Muscle layer of duodenum (tissue), 2 donors: ENCODE data around the gene ANKH.
"Not testable (repeated sequence)": the region's sequence is repeated elsewhere in the genome, so short reads cannot be mapped to it uniquely, and the experiment has no call there.

ENCODE experiments used
- H3K27ac ChIP-seq: one replicate; pipeline ENCODE4 v1.7.0; 2013; ENCODE audit warnings: mild to moderate bottlenecking, low read length
- H3K27me3 ChIP-seq: one replicate; pipeline ENCODE4 v1.7.0; 2013; ENCODE audit warnings: low read depth, mild to moderate bottlenecking, control low read depth, low read length
- H3K36me3 ChIP-seq, 2 donors: one replicate each; pipeline ENCODE4 v1.7.0; 2013; ENCODE audit warnings: low read length in 2 of 2, control low read depth in 1 of 2, mild to moderate bottlenecking in 1 of 2; ENCODE audit not compliant: insufficient read depth in 2 of 2, control insufficient read depth in 1 of 2
- H3K4me1 ChIP-seq, 2 donors: one replicate each; pipeline ENCODE4 v1.7.0; 2013; ENCODE audit warnings: low read length in 2 of 2, mild to moderate bottlenecking in 2 of 2, control low read depth in 1 of 2, moderate library complexity in 1 of 2; ENCODE audit not compliant: insufficient read depth in 2 of 2, control insufficient read depth in 1 of 2
- H3K4me3 ChIP-seq, 2 donors: one replicate each; pipeline ENCODE4 v1.7.0; 2013; ENCODE audit warnings: low read length in 2 of 2, low read depth in 1 of 2, mild to moderate bottlenecking in 1 of 2
- H3K9me3 ChIP-seq, 2 donors: one replicate each; pipeline ENCODE4 v1.7.0; 2013; ENCODE audit warnings: low read length in 2 of 2, control low read depth in 1 of 2, mild to moderate bottlenecking in 1 of 2; ENCODE audit not compliant: control insufficient read depth in 1 of 2
- donor health status: healthy.

ANKH gene

GRCh38 chr5:14871214-14872069 is at the start of gene ANKH:
TSS of gene ANKH (minus strand) at chr5:14871778. CDS start at chr5:14871447, 331 bp downstream.
- Histone ChIP-seq H3K27ac (peak within 1 kb of the TSS; percentile 71), H3K4me1 (peaks cover 0 to 14% of the 10 kb centered on the region in 2 donors), H3K27me3 (no peaks in the 10 kb centered on the region), H3K4me3 (peak within 1 kb of the TSS; percentile 68 to 70), H3K9me3 (no peaks in the 10 kb centered on the region), H3K36me3 (no peaks in the 10 kb centered on the region)

- no peaks in the 10 kb centered on the region for H3K27me3 ChIP-seq
- no peaks in the 10 kb centered on the region for H3K36me3 ChIP-seq
- no peaks in the 10 kb centered on the region for H3K4me1 ChIP-seq
- no peak overlapping the region for H3K4me3 ChIP-seq
- H3K9me3 ChIP-seq = no peaks in the 10 kb centered on the region
- H3K27ac ChIP-seq = no peak overlapping the region
Observed at GRCh38 chr5:14920121-14920520, 48.5 kb upstream of the ANKH start.

GRCh38 chr5:14919106-14919505 is 47.5 kb upstream of the ANKH start:
- not testable (repeated sequence) for H3K4me3 ChIP-seq, H3K36me3 ChIP-seq, H3K9me3 ChIP-seq, H3K27me3 ChIP-seq, H3K4me1 ChIP-seq, H3K27ac ChIP-seq

- Histone ChIP-seq H3K4me3 (no peak overlapping the region), H3K36me3 (no peaks in the 10 kb centered on the region), H3K27me3 (no peaks in the 10 kb centered on the region), H3K4me1 (no peaks in the 10 kb centered on the region), H3K27ac (no peak overlapping the region), H3K9me3 (no peaks in the 10 kb centered on the region)
Observed at GRCh38 chr5:14917719-14918118, 46.1 kb upstream of the ANKH start.

GRCh38 chr5:14915291-14915952 is 43.8 kb upstream of the ANKH start:
- no peaks in the 10 kb centered on the region for H3K27me3 ChIP-seq
- H3K4me3 ChIP-seq = no peak overlapping the region
- no peaks in the 10 kb centered on the region for H3K4me1 ChIP-seq
- no peak overlapping the region for H3K27ac ChIP-seq
- H3K9me3 ChIP-seq = no peaks in the 10 kb centered on the region
- no peaks in the 10 kb centered on the region for H3K36me3 ChIP-seq

GRCh38 chr5:14914623-14915260 is 43.2 kb upstream of the ANKH start:
- no peaks in the 10 kb centered on the region for H3K4me1 ChIP-seq
- no peak overlapping the region for H3K4me3 ChIP-seq
- H3K36me3 ChIP-seq = no peaks in the 10 kb centered on the region
- H3K9me3 ChIP-seq = no peaks in the 10 kb centered on the region
- no peak overlapping the region for H3K27ac ChIP-seq
- H3K27me3 ChIP-seq = no peaks in the 10 kb centered on the region

GRCh38 chr5:14914193-14914592 is 42.6 kb upstream of the ANKH start:
- Histone ChIP-seq H3K27me3 (no peaks in the 10 kb centered on the region), H3K36me3 (no peaks in the 10 kb centered on the region), H3K9me3 (no peaks in the 10 kb centered on the region), H3K4me3 (no peak overlapping the region), H3K27ac (no peak overlapping the region), H3K4me1 (no peaks in the 10 kb centered on the region)

- Histone ChIP-seq H3K4me3 (no peak overlapping the region), H3K27ac (no peak overlapping the region), H3K27me3 (no peaks in the 10 kb centered on the region), H3K9me3 (no peaks in the 10 kb centered on the region), H3K4me1 (no peaks in the 10 kb centered on the region), H3K36me3 (no peaks in the 10 kb centered on the region)
Observed at GRCh38 chr5:14913096-14913495, 41.5 kb upstream of the ANKH start.

GRCh38 chr5:14912206-14912605 is 40.6 kb upstream of the ANKH start:
- Histone ChIP-seq H3K4me1 (no peaks in the 10 kb centered on the region), H3K9me3 (no peaks in the 10 kb centered on the region), H3K4me3 (no peak overlapping the region), H3K27ac (no peak overlapping the region), H3K27me3 (no peaks in the 10 kb centered on the region), H3K36me3 (no peaks in the 10 kb centered on the region)

- no peaks in the 10 kb centered on the region for H3K9me3 ChIP-seq
- H3K4me3 ChIP-seq = no peak overlapping the region
- no peak overlapping the region for H3K27ac ChIP-seq
- no peaks in the 10 kb centered on the region for H3K27me3 ChIP-seq
- no peaks in the 10 kb centered on the region for H3K36me3 ChIP-seq
- no peaks in the 10 kb centered on the region for H3K4me1 ChIP-seq
Observed at GRCh38 chr5:14909369-14909768, 37.8 kb upstream of the ANKH start.

GRCh38 chr5:14908172-14908571 is 36.6 kb upstream of the ANKH start:
- H3K36me3 ChIP-seq = no peaks in the 10 kb centered on the region
- no peak overlapping the region for H3K4me3 ChIP-seq
- no peaks in the 10 kb centered on the region for H3K4me1 ChIP-seq
- H3K9me3 ChIP-seq = no peaks in the 10 kb centered on the region
- no peaks in the 10 kb centered on the region for H3K27me3 ChIP-seq
- no peak overlapping the region for H3K27ac ChIP-seq
